ENCODE results near the gene UBAP1.

The UBAP1 gene

GRCh38 chr9:34254141-34254913 is 75.5 kb downstream of the UBAP1 start (continued):
- TF ChIP-seq HIC1 (tag by site-specific recombination; IDR thresholded peaks at IDR 0.05) = no peak
- TF ChIP-seq ZNF561 (tag by site-specific recombination; IDR thresholded peaks at IDR 0.05; ENCODE audit: borderline replicate concordance) = no peak

- H3K4me3 ChIP-seq (ENCODE audit: low read depth, low read length) = no peak overlapping the region
- POLR2A ChIA-PET = interaction anchor here (0.5 to 0.6 kb wide), 2 partner anchors 76 to 395 kb away, joined by 4 to 9 read pairs; partner anchors contain the start of gene UBAP1
- CTCF ChIA-PET = interaction anchor here (0.5 to 3.7 kb wide), 7 partner anchors 9 to 181 kb away, joined by 3 to 28 read pairs (median 8); no protein-coding TSS in a partner anchor
- no peak overlapping the region for H3K27ac ChIP-seq (ENCODE audit: extremely low read depth, low read depth, low read length)
- H3K9me3 ChIP-seq (ENCODE audit: control insufficient read depth, insufficient read depth, low read depth, low read length) = no peaks in the 10 kb centered on the region
- no peaks in the 10 kb centered on the region for H3K4me1 ChIP-seq (ENCODE audit: control insufficient read depth, insufficient read depth, low read length)
- no peak for TF ChIP-seq ZNF704 (tag by site-specific recombination; IDR thresholded peaks at IDR 0.05)
- TF ChIP-seq ZIC2 (tag by site-specific recombination; IDR thresholded peaks at IDR 0.05) = peak; percentile 57
- no peak for TF ChIP-seq KLF8 (tag by site-specific recombination; IDR thresholded peaks at IDR 0.05)
- no peak for TF ChIP-seq KLF7 (tag by site-specific recombination; IDR thresholded peaks at IDR 0.05; ENCODE audit: borderline replicate concordance)
- TF ChIP-seq GLI4 (tag by site-specific recombination; IDR thresholded peaks at IDR 0.05) = no peak
- no peak for TF ChIP-seq ZNF792 (tag by site-specific recombination; IDR thresholded peaks at IDR 0.05)
- TF ChIP-seq ZNF654 (tag by site-specific recombination; IDR thresholded peaks at IDR 0.05; ENCODE audit: low read depth) = no peak
- peak; percentile 29; the same call in 1 of the 2 replicates for TF ChIP-seq GLIS1 (tag by site-specific recombination; IDR thresholded peaks at IDR 0.05)
- TF ChIP-seq ZNF645 (tag by site-specific recombination; IDR thresholded peaks at IDR 0.05) = no peak
- no peak for TF ChIP-seq ZNF48 (tag by site-specific recombination; IDR thresholded peaks at IDR 0.05)
- TF ChIP-seq ZNF302 (tag by site-specific recombination; IDR thresholded peaks at IDR 0.05; ENCODE audit: low read depth) = no peak
- TF ChIP-seq ZNF391 (tag by site-specific recombination; IDR thresholded peaks at IDR 0.05; ENCODE audit: borderline replicate concordance, low read depth) = no peak
- TF ChIP-seq ZFP69B (tag by site-specific recombination; IDR thresholded peaks at IDR 0.05) = no peak
- peaks cover 3 to 92% of the 10 kb centered on the region in 2 experiments; a peak in 1 of 3 replicates for H3K36me3 ChIP-seq (ENCODE audit: control insufficient read depth in 2 of 2, insufficient read depth in 1 of 2, low read length in 2 of 2)
These were observed 76.4 kb downstream of the UBAP1 start for GRCh38 chr9:34254966-34255825.

GRCh38 chr9:34256104-34256503 is 77.3 kb downstream of the UBAP1 start:
- ChIA-PET POLR2A (interaction anchor here (0.6 kb wide), 1 partner anchor 396 kb away, joined by 4 read pairs; no protein-coding TSS in a partner anchor), CTCF (interaction anchor here (1.1 to 2.3 kb wide), 3 partner anchors 10 to 123 kb away, joined by 5 to 13 read pairs (median 8); no protein-coding TSS in a partner anchor)
- H3K27ac ChIP-seq (ENCODE audit: extremely low read depth, low read depth, low read length) = no peak overlapping the region
- no peak overlapping the region for H3K4me3 ChIP-seq (ENCODE audit: low read depth, low read length)
- H3K36me3 ChIP-seq (ENCODE audit: control insufficient read depth in 2 of 2, insufficient read depth in 1 of 2, low read length in 2 of 2) = peaks cover 3 to 83% of the 10 kb centered on the region in 2 experiments; a peak in 1 of 3 replicates
- no peaks in the 10 kb centered on the region for H3K9me3 ChIP-seq (ENCODE audit: control insufficient read depth, insufficient read depth, low read depth, low read length)
- H3K4me1 ChIP-seq (ENCODE audit: control insufficient read depth, insufficient read depth, low read length) = no peaks in the 10 kb centered on the region
- TF ChIP-seq ZNF16 (tag by site-specific recombination; IDR thresholded peaks at IDR 0.05; ENCODE audit: low read depth) (no peak), SCRT1 (tag by site-specific recombination; IDR thresholded peaks at IDR 0.05; ENCODE audit: borderline replicate concordance) (peak; percentile 65; the same call in 1 of the 2 replicates), ZNF24 (tag by site-specific recombination; IDR thresholded peaks at IDR 0.05) (no peak), ZNF366 (tag by site-specific recombination; conservative IDR thresholded peaks at IDR 0.05) (no peak), ZFP3 (tag by site-specific recombination; IDR thresholded peaks at IDR 0.05; ENCODE audit: low read depth) (no peak), MYNN (tag by site-specific recombination; IDR thresholded peaks at IDR 0.05; ENCODE audit: borderline replicate concordance) (no peak), FEZF1 (tag by site-specific recombination; IDR thresholded peaks at IDR 0.05) (no peak), ZNF654 (tag by site-specific recombination; IDR thresholded peaks at IDR 0.05; ENCODE audit: low read depth) (0 out of 2 replicates have a peak, but pooled peaks have one; percentile 13), ZNF354C (tag by site-specific recombination; IDR thresholded peaks at IDR 0.05; ENCODE audit: borderline replicate concordance, low read depth) (no peak), SALL2 (tag by site-specific recombination; IDR thresholded peaks at IDR 0.05; ENCODE audit: borderline replicate concordance) (no peak), CTCF (tag by site-specific recombination; IDR thresholded peaks at IDR 0.05) (peak; percentile 36; the same call in 1 of the 2 replicates)

Measured in HEK293 (cell line).